C4-2B (cell line): Measurements from ENCODE around the gene ADAM19.

Experiments used
- ZFX ChIP-seq: fragments of 450-650 bp; IDR thresholded peaks from 2 replicates; pipeline ENCODE4 v1.6.1; 2017
- TF ChIP-seq, protein P1 (sequence below): fragments of 450-650 bp; conservative IDR thresholded peaks from 2 replicates; pipeline ENCODE4 v1.5.1; 2017; ENCODE audit warnings: mild to moderate bottlenecking

- TF ChIP-seq, protein P1, sequence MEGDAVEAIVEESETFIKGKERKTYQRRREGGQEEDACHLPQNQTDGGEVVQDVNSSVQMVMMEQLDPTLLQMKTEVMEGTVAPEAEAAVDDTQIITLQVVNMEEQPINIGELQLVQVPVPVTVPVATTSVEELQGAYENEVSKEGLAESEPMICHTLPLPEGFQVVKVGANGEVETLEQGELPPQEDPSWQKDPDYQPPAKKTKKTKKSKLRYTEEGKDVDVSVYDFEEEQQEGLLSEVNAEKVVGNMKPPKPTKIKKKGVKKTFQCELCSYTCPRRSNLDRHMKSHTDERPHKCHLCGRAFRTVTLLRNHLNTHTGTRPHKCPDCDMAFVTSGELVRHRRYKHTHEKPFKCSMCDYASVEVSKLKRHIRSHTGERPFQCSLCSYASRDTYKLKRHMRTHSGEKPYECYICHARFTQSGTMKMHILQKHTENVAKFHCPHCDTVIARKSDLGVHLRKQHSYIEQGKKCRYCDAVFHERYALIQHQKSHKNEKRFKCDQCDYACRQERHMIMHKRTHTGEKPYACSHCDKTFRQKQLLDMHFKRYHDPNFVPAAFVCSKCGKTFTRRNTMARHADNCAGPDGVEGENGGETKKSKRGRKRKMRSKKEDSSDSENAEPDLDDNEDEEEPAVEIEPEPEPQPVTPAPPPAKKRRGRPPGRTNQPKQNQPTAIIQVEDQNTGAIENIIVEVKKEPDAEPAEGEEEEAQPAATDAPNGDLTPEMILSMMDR = no peak
- TF ChIP-seq ZFX = no peak
Observed at GRCh38 chr5:157497875-157498611, 77.5 kb downstream of the ADAM19 start.
